H1 (cell line): ENCODE results near the gene CEBPB. TPM values are rescaled to one million over a fixed set of nuclear protein-coding genes. Genes with fewer than 3 reads are reported as not detected.

Experiments used
- CTCF ChIA-PET: fragments of 300-600 bp; sonication (Branson Sonifier 250); formaldehyde crosslinking; loops from one replicate; lab custom pipeline; 2021; ENCODE audit not compliant: partially characterized antibody; lab: Charles Lee
- POLR2A ChIA-PET: fragments of 300-600 bp; sonication (Branson Sonifier 250); formaldehyde crosslinking; loops from one replicate; lab custom pipeline; 2021; ENCODE audit warnings: inconsistent platforms; ENCODE audit not compliant: partially characterized antibody; lab: Charles Lee
- DNase-seq, 2 experiments: peaks; one replicate each; pipeline versions ENCODE4 v3.0.0 to v3.0.0-alpha.2; 2010 to 2022; ENCODE audit warnings: low spot score in 2 of 2, low read depth in 1 of 2, mixed read lengths in 1 of 2
- FAIRE-seq: peaks from 2 replicates; lab custom pipeline; 2011; peaks lifted over from hg19 to GRCh38; lab: Jason Lieb, UNC
- H2AFZ ChIP-seq: 2 replicates; pipeline ENCODE4 v1.8.1; 2012; ENCODE audit warnings: low read length, inconsistent platforms
- H2AK5ac ChIP-seq: 2 replicates; pipeline ENCODE4 v1.6.1; 2013; ENCODE audit warnings: low read depth, low read length
- H2BK120ac ChIP-seq: replicated peaks from 2 replicates; pipeline ENCODE3; 2013; ENCODE audit warnings: low read depth, low read length, inconsistent platforms
- H2BK12ac ChIP-seq: 2 replicates; pipeline ENCODE4 v1.6.1; 2013; ENCODE audit warnings: low read depth, low read length
- H2BK15ac ChIP-seq: 2 replicates; pipeline ENCODE4 v1.6.1; 2013; ENCODE audit warnings: low read length
- H2BK20ac ChIP-seq: 2 replicates; pipeline ENCODE4 v1.6.1; 2013; ENCODE audit warnings: low read length
- H2BK5ac ChIP-seq: 2 replicates; pipeline ENCODE4 v1.6.1; 2013; ENCODE audit warnings: low read depth, low read length
- H3K14ac ChIP-seq: 2 replicates; pipeline ENCODE4 v1.6.1; 2013; ENCODE audit warnings: inconsistent platforms; ENCODE audit not compliant: insufficient read length
- H3K18ac ChIP-seq: 2 replicates; pipeline ENCODE4 v1.6.1; 2013; ENCODE audit warnings: low read length; ENCODE audit errors: extremely low read depth
- H3K23ac ChIP-seq: 2 replicates; pipeline ENCODE4 v1.6.1; 2013; ENCODE audit warnings: inconsistent platforms; ENCODE audit not compliant: insufficient read length
- H3K23me2 ChIP-seq: 2 replicates; pipeline ENCODE4 v1.6.1; 2013; ENCODE audit warnings: low read depth, low read length
- H3K27ac ChIP-seq: 2 replicates; pipeline ENCODE4 v1.6.1; 2011; ENCODE audit warnings: low read depth, low read length, inconsistent platforms
- H3K27me3 ChIP-seq, 4 experiments: replicated peaks in 1 of 4; 1 replicate in 1 of 4; 2 replicates in 3 of 4; pipeline versions ENCODE4 v1.6.1 to v1.8.1; 2011 to 2013; ENCODE audit warnings: low read length in 3 of 4, mild to moderate bottlenecking in 3 of 4, inconsistent platforms in 2 of 4, mixed read lengths in 2 of 4, moderate library complexity in 1 of 4; ENCODE audit not compliant: control insufficient read depth in 3 of 4, insufficient read depth in 3 of 4; ENCODE audit errors: extremely low read depth in 1 of 4
- H3K36me3 ChIP-seq, 4 experiments: 2 replicates each; pipeline versions ENCODE4 v1.6.1 to v1.8.1; 2011 to 2013; ENCODE audit warnings: mild to moderate bottlenecking in 4 of 4, low read length in 3 of 4, moderate library complexity in 2 of 4, control low read depth in 1 of 4, inconsistent platforms in 1 of 4; ENCODE audit not compliant: insufficient read depth in 4 of 4, control insufficient read depth in 2 of 4
- H3K4ac ChIP-seq: replicated peaks from 2 replicates; pipeline ENCODE3; 2013; ENCODE audit warnings: low read length, low read depth, mixed read lengths, inconsistent platforms; ENCODE audit not compliant: insufficient read length
- H3K4me1 ChIP-seq, 4 experiments: replicated peaks in 1 of 4; 1 replicate in 1 of 4; 2 replicates in 3 of 4; pipeline versions ENCODE4 v1.6.1 to v1.8.1; 2011 to 2013; ENCODE audit warnings: low read length in 3 of 4, inconsistent platforms in 2 of 4, mixed read lengths in 1 of 4; ENCODE audit not compliant: insufficient read depth in 4 of 4, control insufficient read depth in 3 of 4
- H3K4me2 ChIP-seq, 2 experiments: 2 replicates each; pipeline versions ENCODE4 v1.6.1 to v1.8.1; 2011 to 2013; ENCODE audit warnings: low read depth in 2 of 2, low read length in 2 of 2, control low read depth in 1 of 2, inconsistent platforms in 1 of 2, mild to moderate bottlenecking in 1 of 2; ENCODE audit not compliant: insufficient read depth in 1 of 2
- H3K4me3 ChIP-seq, 4 experiments: fragments of 200-600, 300-600 bp in 1 of 4; sonication (generic), shearing (Covaris generic), sonication (Bioruptor Twin) in 1 of 4; 2 replicates each; pipeline versions ENCODE4 v1.5.1 to v1.8.1; 2011 to 2016; ENCODE audit warnings: low read length in 4 of 4, low read depth in 3 of 4, control low read depth in 2 of 4, inconsistent platforms in 2 of 4, mild to moderate bottlenecking in 2 of 4, mixed read lengths in 1 of 4, moderate library complexity in 1 of 4; ENCODE audit not compliant: insufficient read depth in 2 of 4; ENCODE audit errors: extremely low read depth in 1 of 4
- H3K56ac ChIP-seq: replicated peaks from 2 replicates; pipeline ENCODE3; 2013; ENCODE audit warnings: low read depth, mild to moderate bottlenecking, mixed read lengths, low read length, inconsistent platforms; ENCODE audit not compliant: insufficient read length
- H3K79me1 ChIP-seq: 2 replicates; pipeline ENCODE4 v1.6.1; 2013; ENCODE audit warnings: low read depth, low read length, control low read depth
- H3K79me2 ChIP-seq, 2 experiments: 2 replicates each; pipeline versions ENCODE4 v1.6.1 to v1.8.1; 2012 to 2013; ENCODE audit warnings: low read length in 2 of 2, mild to moderate bottlenecking in 2 of 2, inconsistent platforms in 1 of 2; ENCODE audit not compliant: insufficient read depth in 2 of 2, control insufficient read depth in 1 of 2
- H3K9ac ChIP-seq, 4 experiments: replicated peaks in 1 of 4; 1 replicate in 1 of 4; 2 replicates in 3 of 4; pipeline versions ENCODE4 v1.6.1 to v1.8.1; 2011 to 2013; ENCODE audit warnings: low read depth in 3 of 4, low read length in 3 of 4, control low read depth in 2 of 4, mild to moderate bottlenecking in 2 of 4, moderate library complexity in 2 of 4, inconsistent platforms in 1 of 4; ENCODE audit errors: extremely low read depth in 1 of 4
- H3K9me3 ChIP-seq, 2 experiments: 2 replicates each; pipeline versions ENCODE4 v1.6.1 to v1.8.1; 2012 to 2013; ENCODE audit warnings: mild to moderate bottlenecking in 2 of 2, moderate library complexity in 2 of 2, control low read depth in 1 of 2, inconsistent platforms in 1 of 2, low read depth in 1 of 2, low read length in 1 of 2, mixed read lengths in 1 of 2; ENCODE audit not compliant: insufficient read depth in 2 of 2
- H4K20me1 ChIP-seq, 2 experiments: replicated peaks in 1 of 2; 2 replicates each; pipeline versions ENCODE3 to v1.8.1; 2011 to 2013; ENCODE audit warnings: inconsistent platforms in 2 of 2, low read length in 2 of 2, mild to moderate bottlenecking in 1 of 2; ENCODE audit not compliant: insufficient read depth in 2 of 2, control insufficient read depth in 1 of 2
- H4K5ac ChIP-seq: 2 replicates; pipeline ENCODE4 v1.6.1; 2013; ENCODE audit warnings: low read length, low read depth, mixed read lengths, inconsistent platforms; ENCODE audit not compliant: insufficient read length
- H4K8ac ChIP-seq: 2 replicates; pipeline ENCODE4 v1.8.0; 2013; ENCODE audit warnings: mild to moderate bottlenecking, moderate library complexity, low read length, inconsistent platforms; ENCODE audit not compliant: insufficient read depth; ENCODE audit errors: extremely low read depth
- H4K91ac ChIP-seq: replicated peaks from 2 replicates; pipeline ENCODE3; 2013; ENCODE audit warnings: low read length, mixed read lengths, inconsistent platforms; ENCODE audit not compliant: insufficient read length
- ASH2L ChIP-seq: fragments of 200-600, 300-600 bp; sonication (generic); IDR thresholded peaks from one replicate; pipeline ENCODE4 v1.7.1; 2017; ENCODE audit warnings: low read length
- BRCA1 ChIP-seq: IDR thresholded peaks from 2 replicates; pipeline ENCODE4 v1.6.1; 2012; ENCODE audit warnings: low read depth, low read length, improper control_type of control experiment
- CHD2 ChIP-seq: IDR thresholded peaks from 2 replicates; pipeline ENCODE4 v1.6.1; 2012; ENCODE audit warnings: low read length, improper control_type of control experiment
- EP300 ChIP-seq, 2 experiments: IDR thresholded peaks; 1 replicate in 1 of 2; 2 replicates in 1 of 2; pipeline ENCODE4 v1.6.1; 2011 to 2012; ENCODE audit warnings: low read depth in 2 of 2, low read length in 2 of 2, mild to moderate bottlenecking in 2 of 2, borderline replicate concordance in 1 of 2, inconsistent platforms in 1 of 2, moderate library complexity in 1 of 2
- PHF8 ChIP-seq: fragments of 200-600 bp; sonication (generic); conservative IDR thresholded peaks from 2 replicates; pipeline ENCODE4 v1.7.1; 2012; ENCODE audit warnings: low read depth, mild to moderate bottlenecking, inconsistent platforms, low read length, moderate library complexity
- RFX5 ChIP-seq: IDR thresholded peaks from 2 replicates; pipeline ENCODE4 v1.6.1; 2011; ENCODE audit warnings: low read depth, low read length, improper control_type of control experiment, borderline replicate concordance
- SP4 ChIP-seq: IDR thresholded peaks from 2 replicates; pipeline ENCODE4 v1.6.1; 2012; ENCODE audit warnings: low read length, inconsistent platforms
- ZNF274 ChIP-seq: IDR thresholded peaks from 2 replicates; pipeline ENCODE4 v1.7.0; 2012; ENCODE audit warnings: low read length, borderline replicate concordance; ENCODE audit errors: extremely low read depth
- WGBS, 2 experiments: shearing (Covaris generic) in 1 of 2; methylation state at CpG; one replicate each; pipeline versions ENCODE4 v1.1.6 to v1.1.7; 2013 to 2015; ENCODE audit warnings: low lambda C conversion rate in 2 of 2, mixed read lengths in 2 of 2, inconsistent platforms in 1 of 2, low coverage in 1 of 2, missing lambda C conversion rate in 1 of 2; ENCODE audit not compliant: insufficient replicate concordance in 2 of 2, insufficient coverage in 1 of 2, insufficient read length in 1 of 2; ENCODE audit errors: extremely low coverage in 1 of 2, missing lambda C conversion rate in 1 of 2; 5-methylcytosine and 5-hydroxymethylcytosine counted together
- polyA plus RNA-seq, 7 experiments: library from polyadenylated mRNA; depleted of rRNA in 3 of 7; stranded (reverse) in 5 of 7; unstranded in 2 of 7; fragments of >200 nt in 5 of 7; fragments of 200-250 nt in 2 of 7; gene quantifications; 1 replicate in 5 of 7; 2 replicates in 1 of 7; 4 replicates in 1 of 7; pipeline versions ENCODE4 v1.2.1 to v1.2.3, GENCODE V29; 2011 to 2013; ENCODE audit warnings: missing spikeins in 2 of 7, mixed read lengths in 2 of 7
- total RNA-seq: library from RNA; stranded (reverse); fragmentation: NEBNext Ultra II Directional; extraction: Animal tissue kit (Norgen Biotek cat#: 25700); gene quantifications from 2 replicates; pipeline ENCODE4 v1.2.1, GENCODE V29; 2021
- TF ChIP-seq, protein P1 (sequence below): IDR thresholded peaks from 2 replicates; pipeline ENCODE4 v1.6.1; 2012; ENCODE audit warnings: inconsistent platforms

Gene CEBPB
- total and polyA plus RNA-seq, 2 of the 8 experiments (the other 6 are each of a cell fraction or from before 2014, with no cell fraction given) = 7.1 to 24.1 TPM

DNA sequence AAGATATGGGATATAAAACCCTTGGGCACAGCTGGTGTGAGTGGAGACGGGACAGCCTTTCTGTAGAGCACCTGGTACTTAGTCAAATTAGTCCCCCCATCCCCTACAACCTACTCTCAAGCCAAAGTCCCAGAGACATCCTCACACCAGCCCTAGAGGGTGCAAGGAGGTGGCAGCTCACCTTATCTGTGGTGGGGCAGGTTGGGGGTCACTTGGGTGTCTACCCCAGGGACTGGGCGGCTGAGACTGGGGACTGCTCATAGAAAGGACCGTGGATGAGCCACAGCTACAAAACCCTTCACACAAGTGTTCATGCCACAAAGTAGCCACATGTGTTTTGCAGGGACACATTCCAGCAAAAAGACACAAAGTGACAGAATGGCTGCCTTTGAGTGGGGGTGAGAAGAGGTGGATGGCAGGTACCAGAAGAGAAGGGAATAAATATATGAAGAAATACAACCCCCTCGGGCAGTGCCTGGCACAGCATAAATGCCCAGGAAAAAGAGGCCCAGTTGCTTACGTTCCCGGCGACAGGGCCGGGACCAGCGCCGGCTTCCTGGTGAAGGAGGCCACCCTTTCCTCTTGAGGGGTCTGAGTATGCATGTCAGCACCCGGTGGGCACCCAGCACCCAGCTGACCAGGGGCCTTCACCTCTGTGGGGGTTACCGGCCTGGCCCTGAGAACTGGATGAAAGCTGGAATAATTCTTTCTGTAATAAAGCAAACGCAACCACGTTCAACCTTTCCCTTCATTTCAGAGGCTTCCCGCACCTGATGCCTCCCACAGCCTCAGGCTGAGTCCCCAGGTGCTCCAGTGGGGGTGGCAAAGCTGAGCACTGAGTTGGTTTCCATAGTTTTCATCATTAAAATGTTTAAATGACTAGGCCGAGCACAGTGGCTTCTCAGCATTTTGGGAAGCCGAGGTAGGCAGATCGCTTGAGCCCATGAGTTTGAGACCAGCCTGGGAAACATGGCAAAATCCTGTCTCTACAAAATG, 14.4 kb upstream of the CEBPB start:
- Histone ChIP-seq H3K23me2 (peaks cover 6% of the 10 kb centered on the region), H2AK5ac (no peak overlapping the region), H2BK15ac (no peak overlapping the region), H4K8ac (no peak overlapping the region), H3K79me1 (no peaks in the 10 kb centered on the region), H3K36me3 (no peaks in the 10 kb centered on the region), H4K20me1 (no peaks in the 10 kb centered on the region), H2AFZ (no peak overlapping the region), H3K4me1 (peaks cover 2 to 5% (median 4%) of the 10 kb centered on the region in 4 experiments; a peak in 6 of 7 replicates), H2BK120ac (no peak overlapping the region), H3K9me3 (no peaks in the 10 kb centered on the region), H2BK20ac (no peak overlapping the region), H3K18ac (no peak overlapping the region), H3K4ac (no peak overlapping the region), H3K23ac (no peak overlapping the region), H4K5ac (no peak overlapping the region), H2BK5ac (no peak overlapping the region), H3K56ac (no peak overlapping the region), H3K14ac (no peak overlapping the region), H4K91ac (no peak overlapping the region), H3K27me3 (no peaks in the 10 kb centered on the region), H3K9ac (no peak overlapping the region), H2BK12ac (no peak overlapping the region), H3K27ac (no peak overlapping the region), H3K79me2 (no peaks in the 10 kb centered on the region), H3K4me2 (no peak overlapping the region), H3K4me3 (no peak overlapping the region)
- ChIA-PET POLR2A (interaction anchor here (0.7 to 1.2 kb wide), 2 partner anchors 52 to 193 kb away, joined by 3 read pairs; partner anchors contain the start of gene SNAI1), CTCF (interaction anchor here (0.9 to 11.5 kb wide), 12 partner anchors 8 to 330 kb away, joined by 3 to 160 read pairs (median 6); partner anchors contain the start of gene PEDS1)
- DNase-seq (no peak), FAIRE-seq (no peak)
- WGBS, 2 experiments = 93% methylated on average over 18 of the region's 18 CpGs; no CpG with 5 or more reads in 1 of the 2 experiments
- TF ChIP-seq, protein P1, sequence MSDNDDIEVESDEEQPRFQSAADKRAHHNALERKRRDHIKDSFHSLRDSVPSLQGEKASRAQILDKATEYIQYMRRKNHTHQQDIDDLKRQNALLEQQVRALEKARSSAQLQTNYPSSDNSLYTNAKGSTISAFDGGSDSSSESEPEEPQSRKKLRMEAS = no peak
- TF ChIP-seq PHF8 (no peak), EP300 (IDR thresholded peaks at IDR 0.05; ENCODE audit: borderline replicate concordance in 1 of 2, low read depth in 2 of 2, low read length in 2 of 2) (no peak), CHD2 (no peak), SP4 (no peak), ASH2L (no peak), BRCA1 (no peak), ZNF274 (no peak), RFX5 (no peak)
